Measurements from ENCODE around the gene LAYN.
A peak's percentile ranks its signal among the peaks of the same experiment; 100 is the strongest.

LAYN gene

DNA sequence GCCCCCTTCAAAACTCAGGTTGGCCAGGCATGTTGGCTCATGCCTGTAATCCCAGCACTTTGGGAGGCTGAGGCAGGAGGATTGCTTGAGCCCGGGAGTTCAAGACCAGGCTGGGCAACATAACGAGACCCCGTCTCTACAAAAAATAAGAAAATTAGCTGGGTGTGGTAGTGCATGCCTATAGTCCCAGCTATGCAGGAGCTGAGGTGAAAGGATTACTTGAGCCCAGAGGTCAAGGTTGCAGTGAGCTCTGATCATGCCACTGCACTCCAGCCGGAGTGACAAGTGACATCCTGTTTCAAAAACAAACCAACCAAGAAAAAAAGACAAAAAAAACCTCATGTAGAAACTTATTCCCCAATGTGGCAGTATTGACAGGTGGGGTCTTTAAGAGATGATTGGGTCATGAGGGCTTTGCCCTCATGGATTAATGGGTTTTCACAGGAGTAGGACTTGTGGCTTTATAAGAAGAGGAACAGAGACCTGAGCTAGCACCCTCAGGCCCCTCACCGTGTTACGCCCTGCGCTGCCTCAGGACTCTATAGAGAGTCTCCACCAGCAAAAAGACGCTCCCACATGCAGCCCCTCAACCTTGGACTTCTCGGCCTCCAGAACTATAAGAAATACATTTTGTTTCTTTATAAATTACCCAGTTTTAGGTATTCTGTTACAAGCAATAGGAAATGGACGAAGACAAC is 22.3 kb downstream of the LAYN start:
- no peaks in the 10 kb centered on the region for H4K20me1 ChIP-seq
- no peak overlapping the region for H3K9ac ChIP-seq
- H3K4me2 ChIP-seq: no peak overlapping the region
- no peak overlapping the region for H3K4me3 ChIP-seq
- no peaks in the 10 kb centered on the region for H3K9me3 ChIP-seq (replicated peaks in 1 of 11)
- H3K36me3 ChIP-seq: no peaks in the 10 kb centered on the region
- H3K27ac ChIP-seq: no peak overlapping the region
- no peaks in the 10 kb centered on the region for H3K27me3 ChIP-seq
- peaks cover 0 to 12% (median 0%) of the 10 kb centered on the region in 10 experiments; a peak in 6 of 20 replicates for H3K4me1 ChIP-seq
- TF ChIP-seq Cebpa-rat (IDR thresholded peaks at IDR 0.05): no peak

- Histone ChIP-seq H4K20me1 (no peaks in the 10 kb centered on the region), H3K9ac (0 out of 22 replicates have a peak overlapping the region, but pooled peaks of 1 of the 11 experiments have one; percentile 20), H3K4me1 (peaks cover 0 to 9% (median 0%) of the 10 kb centered on the region in 10 experiments; a peak in 5 of 20 replicates), H3K27me3 (no peaks in the 10 kb centered on the region), H3K36me3 (no peaks in the 10 kb centered on the region), H3K9me3 (replicated peaks in 1 of 11) (no peaks in the 10 kb centered on the region), H3K4me3 (no peak overlapping the region), H3K4me2 (no peak overlapping the region), H3K27ac (peak overlapping the region in 2 of 11 experiments; percentile 38 to 64; a peak in 3 of 22 replicates)
- TF ChIP-seq Cebpa-rat (IDR thresholded peaks at IDR 0.05): no peak
Observed at GRCh38 chr11:111565114-111565720, 24.7 kb downstream of the LAYN start.

DNA sequence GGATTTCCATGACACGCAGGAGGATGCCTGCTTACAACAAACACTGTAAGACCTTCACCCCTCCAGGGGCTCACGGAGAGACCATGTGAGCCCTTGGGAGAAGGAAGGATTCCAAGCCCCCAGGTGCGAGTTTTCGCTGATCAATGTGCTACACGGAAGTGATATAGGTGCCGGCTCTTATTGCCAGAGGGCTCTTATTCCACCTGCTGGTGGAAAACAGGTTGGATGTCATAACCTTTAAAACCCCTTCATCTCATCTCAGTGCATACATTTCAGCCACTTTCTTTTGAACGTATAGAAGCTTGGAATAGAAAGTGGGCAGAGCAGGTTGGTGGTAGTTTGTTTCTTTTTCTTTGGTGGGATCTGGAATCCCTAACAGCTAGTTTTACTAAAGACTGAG is 25.8 kb downstream of the LAYN start:
- Histone ChIP-seq H3K27me3 (no peaks in the 10 kb centered on the region), H3K4me1 (peaks cover 0 to 9% (median 0%) of the 10 kb centered on the region in 10 experiments; a peak in 4 of 20 replicates), H4K20me1 (no peaks in the 10 kb centered on the region), H3K27ac (no peak overlapping the region), H3K9me3 (replicated peaks in 1 of 11) (no peaks in the 10 kb centered on the region), H3K9ac (0 out of 22 replicates have a peak overlapping the region, but pooled peaks of 1 of the 11 experiments have one; percentile 7), H3K36me3 (no peaks in the 10 kb centered on the region), H3K4me2 (no peak overlapping the region), H3K4me3 (no peak overlapping the region)
- no peak for TF ChIP-seq Cebpa-rat (IDR thresholded peaks at IDR 0.05)

- Histone ChIP-seq H3K4me1 (peaks cover 0 to 8% (median 5%) of the 10 kb centered on the region in 10 experiments; a peak in 10 of 20 replicates), H3K4me2 (no peak overlapping the region), H3K9me3 (replicated peaks in 1 of 11) (no peaks in the 10 kb centered on the region), H4K20me1 (no peaks in the 10 kb centered on the region), H3K36me3 (no peaks in the 10 kb centered on the region), H3K27ac (no peak overlapping the region), H3K4me3 (no peak overlapping the region), H3K27me3 (no peaks in the 10 kb centered on the region), H3K9ac (no peak overlapping the region)
- no peak for TF ChIP-seq Cebpa-rat (IDR thresholded peaks at IDR 0.05)
Observed at GRCh38 chr11:111569476-111569875, 29.0 kb downstream of the LAYN start.

DNA sequence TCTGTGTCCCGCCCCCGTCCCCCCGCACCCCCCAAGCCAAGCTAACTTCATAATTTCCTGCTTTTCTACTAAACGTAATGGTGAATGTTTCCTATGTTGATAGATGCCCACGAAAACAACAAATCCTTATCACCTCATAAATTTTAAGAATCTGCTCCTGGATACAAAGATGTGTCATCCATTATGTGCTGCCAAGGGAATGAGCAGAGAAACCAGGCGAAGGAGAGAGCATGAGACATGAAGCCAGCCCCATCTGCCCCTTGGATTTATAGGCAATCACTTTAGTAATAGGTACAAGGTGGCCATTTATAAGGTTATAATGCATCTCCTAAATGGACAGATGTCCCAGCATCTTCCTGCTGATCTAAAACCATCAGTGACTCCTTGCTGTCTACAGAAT is 30.3 kb downstream of the LAYN start:
- Histone ChIP-seq H3K9me3 (replicated peaks in 1 of 11) (no peaks in the 10 kb centered on the region), H3K27ac (no peak overlapping the region), H3K4me3 (no peak overlapping the region), H3K4me1 (peaks cover 4 to 17% (median 13%) of the 10 kb centered on the region in 10 experiments; a peak in 12 of 20 replicates), H3K9ac (no peak overlapping the region), H3K27me3 (no peaks in the 10 kb centered on the region), H3K4me2 (no peak overlapping the region), H4K20me1 (no peaks in the 10 kb centered on the region), H3K36me3 (no peaks in the 10 kb centered on the region)
- TF ChIP-seq Cebpa-rat (IDR thresholded peaks at IDR 0.05): no peak

- H3K4me2 ChIP-seq: no peak overlapping the region
Observed at GRCh38 chr11:111571829-111572501, 31.4 kb downstream of the LAYN start.

DNA sequence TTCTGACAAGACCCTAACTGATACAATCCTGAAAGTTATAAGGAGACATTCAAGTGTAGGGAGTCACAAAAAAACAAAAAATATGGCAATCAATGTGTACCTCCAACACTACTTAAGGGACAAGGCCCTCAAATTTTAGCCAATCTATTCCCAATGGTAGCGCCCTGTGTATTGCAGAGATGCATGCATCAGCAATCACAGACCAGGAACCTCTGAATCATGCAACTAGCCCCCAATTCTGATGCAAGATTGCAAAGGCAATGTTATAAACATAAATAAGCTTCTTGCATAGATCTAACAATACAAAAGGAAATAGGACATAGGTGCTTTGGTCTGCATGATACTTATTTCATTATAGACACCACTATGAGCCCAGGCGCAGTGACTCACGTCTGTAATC is 32.1 kb downstream of the LAYN start:
- Histone ChIP-seq H3K27me3 (no peaks in the 10 kb centered on the region), H3K4me3 (no peak overlapping the region), H3K4me1 (peaks cover 4 to 17% (median 13%) of the 10 kb centered on the region in 10 experiments; a peak in 12 of 20 replicates), H3K36me3 (no peaks in the 10 kb centered on the region), H3K9me3 (replicated peaks in 1 of 11) (no peaks in the 10 kb centered on the region), H3K4me2 (0 out of 22 replicates have a peak overlapping the region, but pooled peaks of 1 of the 11 experiments have one; percentile 2), H3K9ac (no peak overlapping the region), H4K20me1 (no peaks in the 10 kb centered on the region), H3K27ac (no peak overlapping the region)
- TF ChIP-seq Cebpa-rat (IDR thresholded peaks at IDR 0.05): no peak

More at GRCh38 chr11:111571829-111572501, 31.4 kb downstream of the LAYN start:
- no peak overlapping the region for H3K9ac ChIP-seq
- H3K27ac ChIP-seq: no peak overlapping the region
- TF ChIP-seq Cebpa-rat (IDR thresholded peaks at IDR 0.05): no peak
- H3K27me3 ChIP-seq: no peaks in the 10 kb centered on the region
- peaks cover 4 to 17% (median 13%) of the 10 kb centered on the region in 10 experiments; a peak in 12 of 20 replicates for H3K4me1 ChIP-seq
- H3K36me3 ChIP-seq: no peaks in the 10 kb centered on the region
- H4K20me1 ChIP-seq: no peaks in the 10 kb centered on the region
- H3K9me3 ChIP-seq (replicated peaks in 1 of 11): no peaks in the 10 kb centered on the region
- H3K4me3 ChIP-seq: no peak overlapping the region

DNA sequence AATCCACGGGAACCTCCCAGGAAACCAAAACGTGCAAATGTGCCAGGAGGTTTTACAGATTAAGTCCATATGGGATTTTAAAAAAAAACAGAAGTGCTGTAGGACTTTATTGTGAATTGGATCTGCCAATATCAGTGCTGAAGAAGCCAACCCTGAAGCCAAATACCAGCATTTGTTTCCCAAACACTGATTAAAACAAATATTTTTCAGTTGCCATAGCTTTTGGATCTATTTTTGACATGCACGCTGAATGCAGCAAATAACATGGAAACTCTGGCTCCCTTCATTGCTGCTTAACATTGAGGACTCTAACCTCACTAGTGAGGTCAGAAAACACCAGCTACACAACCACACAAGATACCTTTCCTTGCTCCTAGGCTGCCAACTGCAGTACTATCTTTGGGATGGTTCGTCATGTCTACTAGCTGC is 33.3 kb downstream of the LAYN start:
- Histone ChIP-seq H3K4me3 (no peak overlapping the region), H3K27ac (no peak overlapping the region), H3K27me3 (no peaks in the 10 kb centered on the region), H3K4me1 (peaks cover 4 to 17% (median 13%) of the 10 kb centered on the region in 10 experiments; a peak in 12 of 20 replicates), H3K4me2 (peak overlapping the region in 7 of 11 experiments; percentile 43 to 68 (median 64); a peak in 10 of 22 replicates), H4K20me1 (no peaks in the 10 kb centered on the region), H3K9me3 (replicated peaks in 1 of 11) (no peaks in the 10 kb centered on the region), H3K9ac (peak overlapping the region in 1 of 11 experiments; percentile 18; a peak in 1 of 22 replicates), H3K36me3 (no peaks in the 10 kb centered on the region)
- TF ChIP-seq Cebpa-rat (IDR thresholded peaks at IDR 0.05): no peak

All from BLaER1 treated with 17β-estradiol and CSF1 and Interleukin-3, amounts not matched to agents 10 nM and 100 nM (cell line).